OCI-LY1 (cell line): Measurements from ENCODE around the gene NUP210L.

Experiments
- EZH2 ChIP-seq: fragments of 200-600 bp; sonication (generic), shearing (Covaris generic); IDR thresholded peaks from 2 replicates; pipeline ENCODE4 v1.8.0; 2017; ENCODE audit warnings: borderline replicate concordance, mixed run types, mild to moderate bottlenecking, antibody characterized with exemption, low read length, moderate library complexity, mixed read lengths
- TF ChIP-seq, protein P1 (sequence below): fragments of 200-600 bp; sonication (generic), shearing (Covaris generic); IDR thresholded peaks from 2 replicates; pipeline ENCODE4 v1.5.1; 2017; ENCODE audit warnings: mild to moderate bottlenecking, antibody characterized with exemption, low read length, moderate library complexity, mixed read lengths

GRCh38 chr1:154170547-154171222 lies 15.8 kb upstream of the NUP210L start:
- TF ChIP-seq, protein P1, sequence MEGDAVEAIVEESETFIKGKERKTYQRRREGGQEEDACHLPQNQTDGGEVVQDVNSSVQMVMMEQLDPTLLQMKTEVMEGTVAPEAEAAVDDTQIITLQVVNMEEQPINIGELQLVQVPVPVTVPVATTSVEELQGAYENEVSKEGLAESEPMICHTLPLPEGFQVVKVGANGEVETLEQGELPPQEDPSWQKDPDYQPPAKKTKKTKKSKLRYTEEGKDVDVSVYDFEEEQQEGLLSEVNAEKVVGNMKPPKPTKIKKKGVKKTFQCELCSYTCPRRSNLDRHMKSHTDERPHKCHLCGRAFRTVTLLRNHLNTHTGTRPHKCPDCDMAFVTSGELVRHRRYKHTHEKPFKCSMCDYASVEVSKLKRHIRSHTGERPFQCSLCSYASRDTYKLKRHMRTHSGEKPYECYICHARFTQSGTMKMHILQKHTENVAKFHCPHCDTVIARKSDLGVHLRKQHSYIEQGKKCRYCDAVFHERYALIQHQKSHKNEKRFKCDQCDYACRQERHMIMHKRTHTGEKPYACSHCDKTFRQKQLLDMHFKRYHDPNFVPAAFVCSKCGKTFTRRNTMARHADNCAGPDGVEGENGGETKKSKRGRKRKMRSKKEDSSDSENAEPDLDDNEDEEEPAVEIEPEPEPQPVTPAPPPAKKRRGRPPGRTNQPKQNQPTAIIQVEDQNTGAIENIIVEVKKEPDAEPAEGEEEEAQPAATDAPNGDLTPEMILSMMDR = no peak
- no peak for TF ChIP-seq EZH2
